Measurements from ENCODE around the gene GRHL3. TPM values are rescaled to one million over a fixed set of nuclear protein-coding genes. Genes with fewer than 3 reads are reported as not detected.
"Not testable (repeated sequence)": the region's sequence is repeated elsewhere in the genome, so short reads cannot be mapped to it uniquely, and the experiment has no call there.

Gene GRHL3
- total RNA-seq (2014; rRNA removed; shearing (Covaris generic); ENCODE audit: low replicate concordance) = not detected in 2 replicates

GRCh38 chr1:24319312-24319863, at the start of gene GRHL3:
GRHL3 (plus strand) TSS chr1:24319357; CDS start chr1:24319552, 195 bp downstream.
- H3K9me3 ChIP-seq (ENCODE audit: low read length) = no peaks in the 10 kb centered on the region
- no peaks in the 10 kb centered on the region for H3K36me3 ChIP-seq (ENCODE audit: insufficient read depth, low read length)
- DNase-seq = no peak
- H3K9ac ChIP-seq (ENCODE audit: low read length) = no peak within 1 kb of the TSS; the same call in 1 of the 2 replicates
- no peak within 1 kb of the TSS for H3K4me3 ChIP-seq (ENCODE audit: low read length)
- H3K4me1 ChIP-seq (ENCODE audit: low read length) = peaks cover 40% of the 10 kb centered on the region
- H4K20me1 ChIP-seq (ENCODE audit: insufficient read depth, low read depth, low read length) = no peaks in the 10 kb centered on the region
- H3K4me2 ChIP-seq (ENCODE audit: low read depth, low read length, poor library complexity, severe bottlenecking) = peak within 1 kb of the TSS; percentile 32
- H2AFZ ChIP-seq (ENCODE audit: low read length) = no peak within 1 kb of the TSS
- H3K79me2 ChIP-seq (ENCODE audit: low read length) = no peaks in the 10 kb centered on the region
- H3K27me3 ChIP-seq (ENCODE audit: low read length) = 0 out of 2 replicates have a peak, but pooled peaks cover 6% of the 10 kb centered on the region
- no peak within 1 kb of the TSS for H3K27ac ChIP-seq (ENCODE audit: low read length)
- no peaks in the 10 kb centered on the region for H3K9me2 ChIP-seq (replicated peaks; ENCODE audit: insufficient read depth, low read length)

GRCh38 chr1:24274203-24275103, 44.7 kb upstream of the GRHL3 start:
- DNase-seq; H3K4me3 ChIP-seq (ENCODE audit: low read length); H2AFZ ChIP-seq (ENCODE audit: low read length); H3K9me3 ChIP-seq (ENCODE audit: low read length); H3K4me2 ChIP-seq (ENCODE audit: low read depth, low read length, poor library complexity, severe bottlenecking); H3K9ac ChIP-seq (ENCODE audit: low read length); H3K79me2 ChIP-seq (ENCODE audit: low read length); H3K9me2 ChIP-seq (replicated peaks; ENCODE audit: insufficient read depth, low read length); H4K20me1 ChIP-seq (ENCODE audit: insufficient read depth, low read depth, low read length); H3K27me3 ChIP-seq (ENCODE audit: low read length); H3K36me3 ChIP-seq (ENCODE audit: insufficient read depth, low read length); H3K4me1 ChIP-seq (ENCODE audit: low read length); H3K27ac ChIP-seq (ENCODE audit: low read length): not testable (repeated sequence)

GRCh38 chr1:24275104-24275410, 44.1 kb upstream of the GRHL3 start:
- H4K20me1 ChIP-seq (ENCODE audit: insufficient read depth, low read depth, low read length) = no peaks in the 10 kb centered on the region
- no peak for DNase-seq
- H3K9ac ChIP-seq (ENCODE audit: low read length) = no peak overlapping the region
- H3K27me3 ChIP-seq (ENCODE audit: low read length) = no peaks in the 10 kb centered on the region
- no peaks in the 10 kb centered on the region for H3K9me3 ChIP-seq (ENCODE audit: low read length)
- no peak overlapping the region for H3K27ac ChIP-seq (ENCODE audit: low read length)
- H3K4me1 ChIP-seq (ENCODE audit: low read length) = no peaks in the 10 kb centered on the region
- H3K4me3 ChIP-seq (ENCODE audit: low read length) = no peak overlapping the region
- no peak overlapping the region for H2AFZ ChIP-seq (ENCODE audit: low read length)
- no peaks in the 10 kb centered on the region for H3K79me2 ChIP-seq (ENCODE audit: low read length)
- H3K36me3 ChIP-seq (ENCODE audit: insufficient read depth, low read length) = no peaks in the 10 kb centered on the region
- no peak overlapping the region for H3K4me2 ChIP-seq (ENCODE audit: low read depth, low read length, poor library complexity, severe bottlenecking)
- H3K9me2 ChIP-seq (replicated peaks; ENCODE audit: insufficient read depth, low read length) = no peaks in the 10 kb centered on the region

- Histone ChIP-seq H3K4me3 (ENCODE audit: low read length) (no peak overlapping the region), H4K20me1 (ENCODE audit: insufficient read depth, low read depth, low read length) (no peaks in the 10 kb centered on the region), H3K4me2 (ENCODE audit: low read depth, low read length, poor library complexity, severe bottlenecking) (no peak overlapping the region), H3K9ac (ENCODE audit: low read length) (no peak overlapping the region), H3K27ac (ENCODE audit: low read length) (no peak overlapping the region), H3K9me2 (replicated peaks; ENCODE audit: insufficient read depth, low read length) (no peaks in the 10 kb centered on the region), H3K27me3 (ENCODE audit: low read length) (no peaks in the 10 kb centered on the region), H2AFZ (ENCODE audit: low read length) (no peak overlapping the region), H3K4me1 (ENCODE audit: low read length) (no peaks in the 10 kb centered on the region), H3K36me3 (ENCODE audit: insufficient read depth, low read length) (no peaks in the 10 kb centered on the region), H3K9me3 (ENCODE audit: low read length) (no peaks in the 10 kb centered on the region), H3K79me2 (ENCODE audit: low read length) (no peaks in the 10 kb centered on the region)
- no peak for DNase-seq
These were observed 43.6 kb upstream of the GRHL3 start for GRCh38 chr1:24275510-24275909.

- Histone ChIP-seq H3K9me3 (ENCODE audit: low read length) (no peaks in the 10 kb centered on the region), H3K9ac (ENCODE audit: low read length) (no peak overlapping the region), H3K36me3 (ENCODE audit: insufficient read depth, low read length) (no peaks in the 10 kb centered on the region), H3K4me2 (ENCODE audit: low read depth, low read length, poor library complexity, severe bottlenecking) (no peak overlapping the region), H3K79me2 (ENCODE audit: low read length) (no peaks in the 10 kb centered on the region), H3K27me3 (ENCODE audit: low read length) (no peaks in the 10 kb centered on the region), H2AFZ (ENCODE audit: low read length) (no peak overlapping the region), H3K9me2 (replicated peaks; ENCODE audit: insufficient read depth, low read length) (no peaks in the 10 kb centered on the region), H3K4me3 (ENCODE audit: low read length) (no peak overlapping the region), H4K20me1 (ENCODE audit: insufficient read depth, low read depth, low read length) (no peaks in the 10 kb centered on the region), H3K27ac (ENCODE audit: low read length) (no peak overlapping the region), H3K4me1 (ENCODE audit: low read length) (no peaks in the 10 kb centered on the region)
- DNase-seq = no peak
These were observed 42.4 kb upstream of the GRHL3 start for GRCh38 chr1:24276791-24277190.

- Histone ChIP-seq H3K79me2 (ENCODE audit: low read length) (no peaks in the 10 kb centered on the region), H3K9me3 (ENCODE audit: low read length) (no peaks in the 10 kb centered on the region), H3K27me3 (ENCODE audit: low read length) (no peaks in the 10 kb centered on the region), H3K9me2 (replicated peaks; ENCODE audit: insufficient read depth, low read length) (no peaks in the 10 kb centered on the region), H3K36me3 (ENCODE audit: insufficient read depth, low read length) (no peaks in the 10 kb centered on the region), H3K4me3 (ENCODE audit: low read length) (no peak overlapping the region), H3K27ac (ENCODE audit: low read length) (no peak overlapping the region), H3K4me2 (ENCODE audit: low read depth, low read length, poor library complexity, severe bottlenecking) (no peak overlapping the region), H4K20me1 (ENCODE audit: insufficient read depth, low read depth, low read length) (no peaks in the 10 kb centered on the region), H2AFZ (ENCODE audit: low read length) (no peak overlapping the region), H3K4me1 (ENCODE audit: low read length) (no peaks in the 10 kb centered on the region), H3K9ac (ENCODE audit: low read length) (no peak overlapping the region)
- DNase-seq = no peak
These were observed 41.6 kb upstream of the GRHL3 start for GRCh38 chr1:24277420-24278169.

GRCh38 chr1:24278726-24279125, 40.4 kb upstream of the GRHL3 start:
- no peak for DNase-seq
- H3K4me2 ChIP-seq (ENCODE audit: low read depth, low read length, poor library complexity, severe bottlenecking) = no peak overlapping the region
- no peaks in the 10 kb centered on the region for H3K27me3 ChIP-seq (ENCODE audit: low read length)
- no peaks in the 10 kb centered on the region for H3K4me1 ChIP-seq (ENCODE audit: low read length)
- H3K9me3 ChIP-seq (ENCODE audit: low read length) = no peaks in the 10 kb centered on the region
- no peak overlapping the region for H2AFZ ChIP-seq (ENCODE audit: low read length)
- no peak overlapping the region for H3K9ac ChIP-seq (ENCODE audit: low read length)
- H3K4me3 ChIP-seq (ENCODE audit: low read length) = no peak overlapping the region
- H3K9me2 ChIP-seq (replicated peaks; ENCODE audit: insufficient read depth, low read length) = no peaks in the 10 kb centered on the region
- no peaks in the 10 kb centered on the region for H3K79me2 ChIP-seq (ENCODE audit: low read length)
- no peak overlapping the region for H3K27ac ChIP-seq (ENCODE audit: low read length)
- no peaks in the 10 kb centered on the region for H3K36me3 ChIP-seq (ENCODE audit: insufficient read depth, low read length)
- no peaks in the 10 kb centered on the region for H4K20me1 ChIP-seq (ENCODE audit: insufficient read depth, low read depth, low read length)

GRCh38 chr1:24279590-24280232, 39.4 kb upstream of the GRHL3 start:
- H3K27ac ChIP-seq (ENCODE audit: low read length) = no peak overlapping the region
- no peaks in the 10 kb centered on the region for H3K36me3 ChIP-seq (ENCODE audit: insufficient read depth, low read length)
- no peaks in the 10 kb centered on the region for H3K4me1 ChIP-seq (ENCODE audit: low read length)
- no peak overlapping the region for H3K9ac ChIP-seq (ENCODE audit: low read length)
- no peak for DNase-seq
- no peak overlapping the region for H2AFZ ChIP-seq (ENCODE audit: low read length)
- H4K20me1 ChIP-seq (ENCODE audit: insufficient read depth, low read depth, low read length) = no peaks in the 10 kb centered on the region
- H3K9me2 ChIP-seq (replicated peaks; ENCODE audit: insufficient read depth, low read length) = no peaks in the 10 kb centered on the region
- no peaks in the 10 kb centered on the region for H3K79me2 ChIP-seq (ENCODE audit: low read length)
- no peak overlapping the region for H3K4me2 ChIP-seq (ENCODE audit: low read depth, low read length, poor library complexity, severe bottlenecking)
- no peaks in the 10 kb centered on the region for H3K27me3 ChIP-seq (ENCODE audit: low read length)
- H3K4me3 ChIP-seq (ENCODE audit: low read length) = no peak overlapping the region
- no peaks in the 10 kb centered on the region for H3K9me3 ChIP-seq (ENCODE audit: low read length)
